ENCODE results near the gene TBRG1.

GRCh38 chr11:124682443-124682842, 59.8 kb downstream of the TBRG1 start:
- TF ChIP-seq CTCF (IDR thresholded peaks at IDR 0.05) (no peak), POLR2A (IDR thresholded peaks at IDR 0.05) (no peak)
